Measurements from ENCODE around the gene DOCK1.
"Not testable (repeated sequence)": the region's sequence is repeated elsewhere in the genome, so short reads cannot be mapped to it uniquely, and the experiment has no call there.

DNA sequence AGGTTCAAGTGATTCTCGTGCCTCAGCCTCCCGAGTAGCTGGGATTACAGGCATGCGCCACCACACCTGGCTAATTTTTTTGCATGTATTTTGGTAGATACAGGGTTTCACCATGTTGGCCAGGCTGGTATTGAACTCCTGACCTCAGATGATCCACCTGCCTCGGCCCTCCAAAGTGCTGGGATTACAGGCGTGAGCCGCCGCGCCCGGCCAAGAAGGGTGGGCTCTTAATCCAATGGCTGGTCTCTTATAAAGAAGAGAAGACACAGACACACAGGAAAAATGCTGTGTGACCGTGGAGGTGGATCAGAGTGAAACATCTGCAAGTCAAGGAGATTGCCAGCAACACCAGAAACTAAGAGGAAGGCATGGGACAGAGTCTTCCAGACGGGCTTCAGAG, 394.0 kb downstream of the DOCK1 start:
- TF ChIP-seq CTCF (conservative IDR thresholded peaks at IDR 0.05 in 1 of 2, IDR thresholded peaks at IDR 0.05 in 1 of 2; ENCODE audit: low read depth in 1 of 2, low read length in 2 of 2); EZH2 (IDR thresholded peaks at IDR 0.05; ENCODE audit: low read length, missing control alignments): not testable (repeated sequence)

Data from fibroblast of lung (primary cell).